HS-27A (cell line): ENCODE results near the gene GPALPP1.
"Not testable (repeated sequence)": the region's sequence is repeated elsewhere in the genome, so short reads cannot be mapped to it uniquely, and the experiment has no call there.

ENCODE experiments used
- DNase-seq: peaks from one replicate; pipeline ENCODE4 v3.0.0-alpha.2; 2012; ENCODE audit warnings: low read depth, missing footprints

The GPALPP1 gene

GRCh38 chr13:45007225-45007624, 17.9 kb downstream of the GPALPP1 start:
- DNase-seq, result no peak

DNA sequence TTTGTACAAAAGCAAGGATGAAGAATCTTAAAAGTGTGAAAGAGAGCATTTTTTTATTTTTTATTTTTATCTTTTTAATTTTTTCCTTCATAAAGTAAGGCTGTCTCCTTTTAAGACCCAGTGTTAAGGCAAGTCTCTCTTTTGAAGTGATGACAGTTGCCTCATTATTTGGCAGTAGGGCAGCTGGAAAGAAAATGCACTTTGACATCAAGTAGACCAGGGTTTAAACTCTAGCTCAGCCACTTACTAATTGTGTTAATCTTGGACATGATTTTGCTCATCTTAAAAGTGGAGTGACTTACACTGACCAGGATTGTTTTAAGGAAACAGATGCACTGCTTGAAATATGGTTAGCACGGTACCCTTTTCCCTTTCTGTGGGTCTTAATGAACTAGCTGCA, 18.5 kb downstream of the GPALPP1 start:
- DNase-seq, result no peak

GRCh38 chr13:45011198-45011597, 21.9 kb downstream of the GPALPP1 start:
- no peak for DNase-seq

GRCh38 chr13:45015300-45015699, 26.0 kb downstream of the GPALPP1 start:
- no peak for DNase-seq

- no peak for DNase-seq
Observed at GRCh38 chr13:45016792-45017425, 27.6 kb downstream of the GPALPP1 start.

GRCh38 chr13:45019981-45020380, 30.6 kb downstream of the GPALPP1 start:
- DNase-seq, result not testable (repeated sequence)

DNA sequence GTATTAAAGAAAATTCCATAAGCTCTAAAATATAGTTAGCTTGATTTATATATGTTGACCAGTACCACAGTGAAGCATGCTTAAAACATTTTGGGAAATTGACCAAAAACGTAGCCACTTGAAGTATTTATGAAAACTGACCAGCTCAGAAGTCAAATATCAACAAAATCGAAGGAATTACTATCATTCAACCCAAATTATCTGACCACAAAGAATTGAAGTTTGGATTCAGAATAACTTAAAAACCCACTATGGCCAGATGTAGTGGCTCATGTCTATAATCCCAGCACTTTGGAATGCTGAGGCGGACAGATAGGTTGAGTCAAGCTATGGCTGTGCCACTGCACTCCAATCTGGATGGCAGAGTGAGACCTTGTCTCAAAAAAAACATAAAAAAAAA, 31.9 kb downstream of the GPALPP1 start:
- peak; percentile 26 for DNase-seq

DNA sequence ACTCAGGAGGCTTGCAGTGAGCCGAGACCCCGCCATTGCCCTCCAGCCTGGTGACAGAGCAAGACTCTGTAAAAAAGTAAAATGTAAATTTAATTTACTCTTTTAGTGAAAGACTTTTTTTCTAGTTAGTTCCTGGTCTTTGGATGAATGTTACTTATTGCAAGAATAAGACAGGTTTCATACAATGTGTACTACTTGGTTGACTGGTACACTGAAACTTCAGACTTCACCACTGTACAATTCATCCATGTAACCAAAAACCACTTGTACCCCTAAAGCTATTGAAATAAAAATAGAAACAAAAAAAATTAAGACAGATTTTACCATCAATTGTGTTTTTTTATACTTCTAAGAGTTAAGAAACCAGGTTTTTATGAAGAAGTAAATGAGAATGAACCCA, 35.5 kb downstream of the GPALPP1 start:
- DNase-seq, result no peak

- DNase-seq, result no peak
Observed at GRCh38 chr13:45034342-45034741, 45.0 kb downstream of the GPALPP1 start.

GRCh38 chr13:45036206-45036605, 46.9 kb downstream of the GPALPP1 start:
- DNase-seq, result no peak

DNA sequence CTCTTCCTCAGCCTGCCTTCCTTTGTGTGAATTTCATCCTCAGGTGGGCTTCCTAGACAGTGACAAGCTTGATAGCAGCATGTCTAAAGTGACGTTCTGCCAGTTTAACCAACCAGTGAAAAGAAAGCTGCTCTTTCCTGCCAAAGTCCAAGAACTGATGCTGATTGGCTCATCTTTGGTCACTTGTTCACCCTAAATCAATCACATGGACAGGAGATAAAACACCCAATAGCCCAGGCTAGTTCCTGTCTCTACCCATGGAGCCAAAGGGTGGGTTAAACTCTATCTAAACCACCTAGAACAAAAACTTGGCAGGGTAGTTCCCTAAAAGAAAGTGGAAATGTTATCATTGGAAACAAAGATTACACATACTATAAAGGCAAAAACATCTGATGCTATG, 50.8 kb downstream of the GPALPP1 start:
- no peak for DNase-seq

DNA sequence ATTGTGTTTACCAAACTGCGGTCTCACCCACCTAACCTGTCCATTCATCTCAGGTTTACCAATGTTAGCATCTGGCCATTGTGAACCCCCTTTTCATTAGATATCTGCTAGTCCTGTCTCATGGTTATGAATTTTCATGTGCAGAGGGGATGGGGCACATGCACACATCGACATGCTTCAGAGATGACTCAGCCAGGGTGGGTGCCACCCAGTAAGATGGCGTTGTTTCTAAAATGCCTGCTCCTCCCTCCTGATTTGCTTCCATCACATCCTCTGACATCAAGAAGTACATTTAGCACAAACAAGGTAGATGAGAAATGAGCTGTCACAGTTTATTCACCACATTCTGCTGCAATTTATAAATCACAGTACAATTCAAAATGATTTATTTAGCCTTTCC, 51.3 kb downstream of the GPALPP1 start:
- DNase-seq, result no peak

DNA sequence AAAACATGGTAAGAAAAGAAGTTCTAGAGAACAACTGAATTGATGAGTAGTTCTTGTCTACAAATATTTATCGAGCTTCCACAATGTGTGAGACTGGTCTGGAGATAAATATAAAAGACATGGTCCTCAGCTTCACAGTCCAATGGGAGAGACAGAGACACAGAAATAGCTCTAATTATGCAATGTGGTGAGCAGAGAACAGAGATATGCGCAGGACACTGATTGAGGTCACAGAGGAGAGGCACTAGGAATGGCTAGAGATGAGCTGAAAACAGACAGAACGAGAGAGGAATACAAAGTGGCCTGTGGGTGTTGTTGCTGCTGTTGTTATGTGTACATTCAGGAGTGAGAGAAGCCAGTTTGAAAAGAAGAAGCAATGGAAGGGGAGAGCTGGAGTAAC, 53.2 kb downstream of the GPALPP1 start:
- DNase-seq, result no peak

GRCh38 chr13:45046445-45046844, 57.1 kb downstream of the GPALPP1 start:
- no peak for DNase-seq

DNA sequence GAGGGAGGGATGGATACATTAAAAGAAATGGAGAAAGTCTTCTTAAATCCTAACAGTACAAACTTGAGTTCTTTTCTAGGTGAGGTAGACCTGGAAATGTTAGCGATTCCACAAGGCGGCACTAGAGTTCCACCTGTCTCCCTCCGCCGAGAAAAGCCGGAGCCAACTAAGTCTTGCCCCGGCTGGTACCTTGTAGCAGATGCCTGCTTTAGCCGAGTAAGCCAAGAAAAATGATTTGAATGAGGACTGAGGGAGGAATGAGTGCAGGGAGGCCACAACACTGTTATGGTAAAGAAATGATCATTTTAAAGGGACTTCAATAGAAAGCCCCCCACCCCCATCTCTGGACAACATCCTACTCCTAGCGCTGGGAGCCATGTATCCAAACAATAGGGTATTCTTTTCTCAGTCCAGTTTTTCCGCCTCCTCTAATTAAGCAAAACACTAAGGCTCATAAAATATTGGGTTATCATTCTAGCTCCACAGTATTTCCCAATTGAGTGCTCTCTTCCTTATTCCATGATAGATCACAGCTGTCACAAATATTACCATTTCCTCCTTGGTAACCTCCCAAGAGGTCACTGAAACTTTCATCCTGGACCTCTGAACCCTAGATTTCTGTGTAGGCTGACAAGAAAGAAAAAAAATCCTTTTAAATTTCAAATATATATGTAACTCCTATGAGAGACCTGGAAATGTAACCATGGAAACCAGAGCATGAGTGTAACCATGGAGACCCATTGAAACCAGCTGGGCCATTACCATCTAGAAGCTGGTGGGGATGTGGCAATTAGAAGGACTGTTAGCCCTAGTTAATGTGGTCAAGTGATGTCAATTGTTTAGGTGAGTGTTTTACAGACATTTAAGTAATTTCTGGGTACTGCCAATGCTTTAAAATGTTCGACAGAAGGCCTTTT, 58.3 kb downstream of the GPALPP1 start:
- no peak for DNase-seq

DNA sequence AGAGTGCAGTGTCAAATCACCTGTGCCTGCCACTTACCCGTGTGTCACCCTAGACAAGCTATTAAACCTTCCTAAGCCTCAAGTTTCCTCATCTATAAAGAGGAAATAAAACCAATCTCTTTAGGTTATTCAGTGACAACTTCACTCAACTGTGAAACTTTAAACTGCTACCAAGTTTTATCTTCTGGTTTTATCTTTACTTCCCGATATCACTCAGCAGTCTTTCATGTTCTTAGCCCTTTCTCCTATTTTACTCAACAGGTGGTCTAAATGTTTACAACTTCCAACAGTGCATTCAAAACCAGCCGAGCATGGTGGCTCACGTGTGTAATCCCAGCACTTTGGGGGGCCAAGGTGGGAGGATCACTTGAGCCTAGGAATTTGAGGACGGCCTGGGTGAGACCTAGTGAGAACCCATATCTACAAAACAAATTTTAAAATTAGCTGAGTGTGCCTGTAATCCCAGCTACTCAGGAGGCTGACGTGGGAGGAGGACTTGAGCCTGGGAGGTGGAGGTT, 59.6 kb downstream of the GPALPP1 start:
- DNase-seq, result no peak

GRCh38 chr13:45049478-45049877, 60.1 kb downstream of the GPALPP1 start:
- DNase-seq, result no peak

DNA sequence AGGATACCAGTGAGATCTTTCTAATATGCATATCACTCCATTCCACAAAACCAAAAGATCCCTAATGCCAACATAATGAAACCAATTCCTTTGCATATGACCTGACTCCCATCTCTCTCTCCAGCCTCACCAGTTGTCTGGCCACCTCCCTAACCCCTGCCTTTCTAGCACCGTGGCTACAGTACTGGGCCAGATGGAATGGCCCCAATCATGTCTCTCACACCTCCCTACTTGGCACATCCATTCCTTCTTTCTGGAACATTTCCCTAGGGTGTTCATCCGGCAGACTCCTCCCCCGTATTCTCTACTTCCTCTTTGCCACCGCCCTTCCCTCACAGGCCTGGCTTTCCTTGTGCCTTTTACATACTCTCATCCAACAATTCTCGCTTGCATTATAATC, 62.0 kb downstream of the GPALPP1 start:
- no peak for DNase-seq

DNA sequence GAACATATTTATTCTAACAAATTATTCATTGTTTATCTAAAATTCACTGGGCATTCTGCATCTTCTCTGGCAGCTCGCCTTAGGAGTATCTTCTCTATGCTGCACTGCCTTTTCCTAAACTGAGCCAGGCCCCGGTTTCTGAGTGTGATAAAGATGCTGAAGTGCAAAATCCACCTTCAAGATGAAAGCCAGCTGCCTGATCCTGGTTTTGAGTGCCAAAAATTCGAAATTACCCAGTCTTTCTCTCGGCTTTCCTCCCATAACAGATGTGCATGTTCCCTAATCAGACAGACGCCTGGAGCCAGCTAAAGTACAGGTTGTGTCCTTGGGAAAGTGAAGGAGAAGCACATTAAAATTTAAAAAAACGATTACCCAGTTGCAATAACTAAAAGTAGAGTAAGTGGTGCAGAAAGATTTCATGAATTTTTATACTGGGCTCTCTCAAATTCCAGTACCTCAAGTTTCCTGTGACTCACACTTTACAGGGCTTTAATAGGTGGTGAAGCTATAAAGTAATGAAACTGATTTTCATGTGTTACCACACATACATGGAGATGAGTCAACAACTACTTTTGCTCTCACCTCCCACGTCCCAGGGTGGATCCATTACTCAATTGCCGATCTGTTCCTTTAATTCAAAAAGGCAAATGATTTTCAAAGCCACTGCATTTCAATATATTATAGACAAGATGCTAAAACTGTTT, 66.0 kb downstream of the GPALPP1 start:
- peak; percentile 59 for DNase-seq

- peak; percentile 49 for DNase-seq
Observed at GRCh38 chr13:45055902-45056648, 66.7 kb downstream of the GPALPP1 start.

- DNase-seq, result no peak
Observed at GRCh38 chr13:45060062-45060461, 70.7 kb downstream of the GPALPP1 start.
